Activated CD4-positive, alpha-beta T cell treated with anti-CD3 and anti-CD28 coated beads, Interleukin-2, Interleukin-6, amounts not matched to agents 100 ng/mL and 50 ng/mL, durations not matched to agents 16 hours and 8 hours (primary cell): ENCODE data around the gene TRIM25.

Experiments
- DNase-seq: peaks from one replicate; pipeline ENCODE4 v3.0.0-alpha.2; 2020

TRIM25 gene

DNA sequence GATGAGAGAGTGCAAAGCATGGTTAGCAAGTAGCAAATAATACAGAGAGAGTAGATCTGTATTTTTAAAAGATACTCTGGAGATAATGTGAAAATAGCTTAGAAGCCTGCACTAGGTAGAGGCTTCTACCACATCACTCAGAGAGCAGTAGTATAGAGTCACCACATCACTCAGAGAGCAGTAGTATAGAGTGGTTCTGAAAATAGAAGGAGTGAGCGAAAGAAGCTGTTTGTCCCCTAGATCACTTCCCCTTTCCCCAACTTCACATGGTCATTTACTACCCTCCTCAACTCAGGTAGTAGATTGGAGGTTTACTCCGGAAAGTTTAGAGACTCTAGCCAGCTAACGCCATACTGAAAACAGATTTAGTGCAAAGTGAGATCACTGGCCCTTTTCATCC lies 62.8 kb downstream of the TRIM25 start:
- DNase-seq, result no peak

DNA sequence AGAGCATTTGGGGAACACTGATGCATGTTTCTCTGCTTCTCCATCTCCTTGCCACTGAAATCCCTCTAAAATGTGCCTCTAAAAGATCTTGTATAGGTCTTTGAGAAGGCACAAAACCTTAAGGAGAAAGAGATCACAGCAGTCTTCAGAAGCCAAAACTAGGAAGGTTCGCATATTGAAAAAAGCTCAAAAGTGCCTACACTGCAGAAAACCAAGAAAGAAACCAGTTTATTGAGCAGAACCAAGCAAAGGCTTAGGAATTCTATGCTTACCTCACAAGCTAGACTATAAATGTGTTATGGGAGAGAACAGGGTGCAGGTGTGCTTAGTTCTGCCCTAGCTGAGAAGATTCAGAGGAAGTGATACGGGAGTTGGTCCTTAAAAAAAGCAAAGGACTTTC lies 63.3 kb downstream of the TRIM25 start:
- no peak for DNase-seq

DNA sequence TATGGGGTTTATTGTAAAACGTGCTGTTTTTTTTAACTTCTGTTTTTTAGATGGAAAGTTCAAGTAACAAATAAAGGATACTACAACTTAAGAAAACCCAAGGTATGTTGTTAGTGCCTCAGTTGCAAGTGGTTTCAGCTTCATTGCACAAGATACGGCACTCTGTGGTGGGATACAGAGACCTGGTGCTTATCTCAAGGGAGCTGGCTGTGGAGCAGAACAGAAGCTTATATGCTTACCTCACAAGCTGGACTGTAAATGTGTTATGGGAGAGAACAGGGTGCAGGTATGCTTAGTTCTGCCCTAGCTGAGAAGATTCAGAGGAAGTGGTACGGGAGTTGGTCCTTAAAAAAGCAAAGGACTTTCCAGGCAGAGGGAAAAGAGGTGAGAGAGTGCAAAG lies 64.7 kb downstream of the TRIM25 start:
- DNase-seq, result no peak

DNA sequence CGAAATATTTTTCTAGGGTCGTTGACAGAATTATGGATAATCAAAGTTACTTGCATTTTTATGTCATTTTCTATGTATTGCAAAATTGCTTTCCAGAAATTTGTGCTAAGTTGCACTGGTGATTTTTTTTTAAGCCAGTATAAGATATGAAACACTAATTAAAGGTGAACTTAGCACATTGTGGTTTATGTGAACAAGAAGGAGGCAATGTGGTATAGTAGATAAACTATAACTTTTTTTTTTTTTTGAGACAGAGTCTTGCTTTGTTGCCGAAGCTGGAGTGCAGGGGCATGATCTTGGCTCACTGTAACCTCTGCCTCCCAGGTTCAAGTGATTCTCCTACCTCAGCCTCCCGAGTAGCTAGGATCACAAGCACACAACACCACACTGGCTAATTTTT lies 66.7 kb downstream of the TRIM25 start:
- DNase-seq, result no peak

DNA sequence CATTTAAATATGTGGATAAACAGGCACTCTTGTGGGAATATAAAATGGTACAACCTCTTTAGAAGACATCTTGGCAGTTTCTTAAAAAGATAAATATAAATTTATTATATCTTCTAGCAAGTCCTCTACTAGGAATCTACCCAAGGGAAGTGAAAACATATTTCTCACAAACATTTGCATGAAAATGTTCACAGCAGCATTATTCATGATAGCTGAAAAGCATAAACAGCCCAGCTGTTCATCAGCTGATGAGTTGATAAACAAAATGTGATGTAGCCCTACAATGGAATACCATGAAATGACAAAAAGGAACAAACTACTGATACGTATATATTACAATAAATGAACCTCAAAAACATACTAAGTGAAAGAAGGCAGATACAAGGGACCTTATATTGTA lies 67.9 kb downstream of the TRIM25 start:
- DNase-seq, result no peak

DNA sequence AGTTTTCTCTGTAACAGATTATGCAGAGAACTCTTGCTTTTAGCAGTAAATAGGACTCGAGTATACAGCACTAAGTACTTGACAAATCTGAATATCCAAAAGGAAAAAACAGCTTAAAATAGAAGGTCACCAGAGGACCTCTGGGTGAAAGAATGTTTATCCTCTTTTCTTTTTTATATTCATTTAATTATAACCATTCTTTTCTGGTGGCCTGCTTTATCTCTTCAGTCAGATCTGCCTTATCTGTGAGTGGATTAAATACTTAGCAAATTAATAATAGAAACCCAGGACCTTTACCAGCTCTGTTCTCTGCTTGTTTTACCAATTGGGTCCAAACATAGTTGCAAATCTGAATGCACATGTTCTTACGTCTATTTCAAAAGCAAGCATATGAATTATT lies 71.3 kb downstream of the TRIM25 start:
- no peak for DNase-seq

DNA sequence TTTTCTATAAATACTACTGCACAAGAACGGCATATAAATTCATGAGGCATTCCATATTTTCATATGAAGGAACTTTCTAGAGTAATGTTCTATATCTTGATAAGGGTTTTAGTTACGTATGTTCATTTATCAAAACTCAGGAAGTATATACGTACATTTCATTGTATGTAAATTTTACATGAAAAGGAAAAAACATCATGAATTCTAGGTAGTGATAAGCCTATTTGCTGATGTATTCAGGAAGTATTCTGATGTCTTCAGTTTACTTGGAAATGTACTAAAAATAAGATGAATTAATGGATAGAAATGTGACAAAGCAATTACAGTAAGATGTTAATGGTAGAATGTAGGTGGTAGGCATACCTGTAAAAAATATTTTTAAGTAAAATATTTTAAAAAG lies 75.2 kb downstream of the TRIM25 start:
- no peak for DNase-seq
